Measurements from ENCODE around the gene USP37. TPM values are rescaled to one million over a fixed set of nuclear protein-coding genes. Genes with fewer than 3 reads are reported as not detected.
A peak's percentile ranks its signal among the peaks of the same experiment; 100 is the strongest.

Gene USP37
- total RNA-seq, 2 donors from 2014 or later: 6.0 to 14.5 TPM

DNA sequence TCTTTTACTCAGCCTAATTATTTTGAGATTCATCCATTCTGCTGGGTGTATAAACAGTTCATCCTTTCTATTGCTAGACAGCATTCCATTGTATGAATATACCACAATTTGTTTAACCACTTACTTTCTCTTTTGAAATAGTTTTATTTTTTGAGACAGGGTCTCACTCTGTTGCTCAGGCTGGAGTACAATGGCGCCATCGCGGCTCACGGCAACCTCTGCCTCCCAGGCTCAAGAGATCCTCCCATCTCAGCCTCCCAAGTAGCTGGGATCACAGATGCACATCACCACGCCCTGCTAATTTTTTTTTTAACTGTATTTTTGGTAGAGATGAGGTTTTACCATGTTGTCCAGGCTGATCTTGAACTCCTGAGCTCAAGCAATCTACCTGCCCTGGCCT, 54.5 kb downstream of the USP37 start:
- Histone ChIP-seq H3K36me3 (replicated peaks in 1 of 2; ENCODE audit: insufficient read depth in 1 of 2, low read depth in 2 of 2) (peaks cover 0 to 5% of the 10 kb centered on the region in 2 donors), H3K4me1 (no peaks in the 10 kb centered on the region), H3K27ac (no peak overlapping the region), H3K9me3 (no peaks in the 10 kb centered on the region), H3K27me3 (no peaks in the 10 kb centered on the region), H3K4me3 (no peak overlapping the region)
- ATAC-seq (no peak), DNase-seq (no peak)
- WGBS, 2 donors: 98 to 99% methylated on average over 5 of the region's 5 CpGs
- TF ChIP-seq POLR2A (IDR thresholded peaks at IDR 0.05): no peak
- TF ChIP-seq, protein P1, sequence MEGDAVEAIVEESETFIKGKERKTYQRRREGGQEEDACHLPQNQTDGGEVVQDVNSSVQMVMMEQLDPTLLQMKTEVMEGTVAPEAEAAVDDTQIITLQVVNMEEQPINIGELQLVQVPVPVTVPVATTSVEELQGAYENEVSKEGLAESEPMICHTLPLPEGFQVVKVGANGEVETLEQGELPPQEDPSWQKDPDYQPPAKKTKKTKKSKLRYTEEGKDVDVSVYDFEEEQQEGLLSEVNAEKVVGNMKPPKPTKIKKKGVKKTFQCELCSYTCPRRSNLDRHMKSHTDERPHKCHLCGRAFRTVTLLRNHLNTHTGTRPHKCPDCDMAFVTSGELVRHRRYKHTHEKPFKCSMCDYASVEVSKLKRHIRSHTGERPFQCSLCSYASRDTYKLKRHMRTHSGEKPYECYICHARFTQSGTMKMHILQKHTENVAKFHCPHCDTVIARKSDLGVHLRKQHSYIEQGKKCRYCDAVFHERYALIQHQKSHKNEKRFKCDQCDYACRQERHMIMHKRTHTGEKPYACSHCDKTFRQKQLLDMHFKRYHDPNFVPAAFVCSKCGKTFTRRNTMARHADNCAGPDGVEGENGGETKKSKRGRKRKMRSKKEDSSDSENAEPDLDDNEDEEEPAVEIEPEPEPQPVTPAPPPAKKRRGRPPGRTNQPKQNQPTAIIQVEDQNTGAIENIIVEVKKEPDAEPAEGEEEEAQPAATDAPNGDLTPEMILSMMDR (IDR thresholded peaks at IDR 0.05): no peak
- intact Hi-C loops (cut with DNase I): no loop called here

DNA sequence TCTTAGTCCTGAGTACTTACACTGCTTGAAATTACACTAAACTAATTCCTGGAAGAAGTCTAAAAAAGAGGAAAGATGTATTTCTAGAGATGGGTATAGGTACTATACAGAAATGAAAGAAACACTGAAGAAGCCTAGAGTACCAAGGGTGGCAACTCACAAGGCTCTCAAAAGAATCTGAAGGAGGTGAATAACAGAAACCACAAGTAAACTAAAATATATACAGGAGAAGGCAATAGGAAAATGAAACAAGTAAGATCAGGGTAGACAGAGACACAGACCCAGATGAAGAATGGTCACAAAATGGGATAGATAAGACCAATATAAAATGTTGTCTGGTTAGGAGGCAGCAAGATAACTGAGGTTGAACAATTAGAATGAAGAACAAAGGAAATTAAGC, 59.9 kb downstream of the USP37 start:
- Histone ChIP-seq H3K36me3 (replicated peaks in 1 of 2; ENCODE audit: insufficient read depth in 1 of 2, low read depth in 2 of 2) (peaks cover 0 to 3% of the 10 kb centered on the region in 2 donors), H3K4me1 (no peaks in the 10 kb centered on the region), H3K4me3 (no peak overlapping the region), H3K9me3 (no peaks in the 10 kb centered on the region), H3K27ac (no peak overlapping the region), H3K27me3 (no peaks in the 10 kb centered on the region)
- DNase-seq: no peak
- ATAC-seq: no peak
- TF ChIP-seq, protein P1 (IDR thresholded peaks at IDR 0.05): no peak
- no peak for TF ChIP-seq POLR2A (IDR thresholded peaks at IDR 0.05)
- intact Hi-C loops (cut with DNase I): no loop called here

DNA sequence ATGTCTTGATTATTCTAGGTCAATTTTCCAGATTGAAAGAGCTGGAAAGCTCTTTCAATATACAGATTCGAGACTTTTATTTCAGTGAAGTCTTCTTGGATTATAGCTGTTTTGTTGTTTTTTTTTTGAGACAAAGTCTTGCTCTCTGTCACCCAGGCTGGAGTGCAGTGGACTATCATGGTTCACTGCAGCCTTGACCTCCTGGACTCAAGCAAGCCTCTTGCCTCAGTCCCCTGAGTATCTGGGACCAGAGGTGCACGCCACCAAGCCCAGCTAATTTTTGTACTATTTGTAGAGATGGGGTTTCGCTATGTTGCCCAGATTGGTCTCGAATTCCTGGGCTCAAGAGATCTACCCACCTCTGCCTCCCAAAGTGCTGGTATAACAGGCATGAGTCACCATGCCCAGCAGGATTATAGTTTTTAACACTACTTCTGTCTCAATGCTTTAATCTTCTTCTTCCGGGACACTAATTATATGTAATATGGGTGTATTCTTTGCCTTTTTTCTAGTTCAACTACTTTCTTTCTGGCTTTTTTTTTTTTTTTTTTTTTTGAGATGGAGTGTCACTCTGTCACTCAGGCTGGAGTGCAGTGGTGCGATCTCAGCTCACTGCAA, 62.3 kb downstream of the USP37 start:
- H3K9me3 ChIP-seq: no peaks in the 10 kb centered on the region
- no peak overlapping the region for H3K4me3 ChIP-seq
- H3K27ac ChIP-seq: no peak overlapping the region
- H3K4me1 ChIP-seq: peaks cover 6% of the 10 kb centered on the region
- H3K36me3 ChIP-seq (replicated peaks in 1 of 2; ENCODE audit: insufficient read depth in 1 of 2, low read depth in 2 of 2): peaks cover 0 to 3% of the 10 kb centered on the region in 2 donors
- 92 to 96% methylated on average over 5 to 6 of the region's 6 CpGs for WGBS, 2 donors
- ATAC-seq (no peak), DNase-seq (no peak)
- TF ChIP-seq, protein P1 (IDR thresholded peaks at IDR 0.05): no peak
- TF ChIP-seq POLR2A (IDR thresholded peaks at IDR 0.05): no peak
- H3K27me3 ChIP-seq: no peaks in the 10 kb centered on the region
- intact Hi-C loops (cut with DNase I): no loop called here

DNA sequence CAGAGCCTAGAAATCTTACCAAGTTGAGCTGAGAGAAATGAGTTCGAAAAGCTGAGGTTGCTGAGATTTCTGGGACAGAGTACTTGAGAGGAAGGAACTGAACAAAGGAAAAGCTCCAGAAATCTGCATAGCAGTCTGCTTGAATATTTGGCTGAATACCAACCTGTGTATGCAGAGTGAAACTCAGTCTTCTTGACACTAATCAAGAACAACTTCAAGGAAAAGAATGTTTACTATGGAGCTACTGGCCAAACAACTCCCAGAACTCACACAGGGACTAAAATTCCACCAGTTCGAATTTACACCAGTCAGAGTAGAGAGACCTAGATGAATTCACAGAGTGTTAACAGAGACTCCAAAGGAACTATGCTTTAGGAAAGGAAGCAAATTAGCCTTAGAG, 66.5 kb downstream of the USP37 start:
- Histone ChIP-seq H3K27me3 (no peaks in the 10 kb centered on the region), H3K4me1 (peaks cover 6% of the 10 kb centered on the region), H3K9me3 (no peaks in the 10 kb centered on the region), H3K36me3 (replicated peaks in 1 of 2; ENCODE audit: insufficient read depth in 1 of 2, low read depth in 2 of 2) (peaks cover 0 to 6% of the 10 kb centered on the region in 2 donors), H3K4me3 (no peak overlapping the region), H3K27ac (peak overlapping the region in 1 of 4 donors; percentile 15)
- intact Hi-C loops (cut with DNase I): no loop called here
- DNase-seq (no peak), ATAC-seq (no peak)
- WGBS, 2 donors: 25 to 32% methylated on average over 2 of the region's 2 CpGs
- TF ChIP-seq, protein P1 (IDR thresholded peaks at IDR 0.05): no peak
- no peak for TF ChIP-seq POLR2A (IDR thresholded peaks at IDR 0.05)

DNA sequence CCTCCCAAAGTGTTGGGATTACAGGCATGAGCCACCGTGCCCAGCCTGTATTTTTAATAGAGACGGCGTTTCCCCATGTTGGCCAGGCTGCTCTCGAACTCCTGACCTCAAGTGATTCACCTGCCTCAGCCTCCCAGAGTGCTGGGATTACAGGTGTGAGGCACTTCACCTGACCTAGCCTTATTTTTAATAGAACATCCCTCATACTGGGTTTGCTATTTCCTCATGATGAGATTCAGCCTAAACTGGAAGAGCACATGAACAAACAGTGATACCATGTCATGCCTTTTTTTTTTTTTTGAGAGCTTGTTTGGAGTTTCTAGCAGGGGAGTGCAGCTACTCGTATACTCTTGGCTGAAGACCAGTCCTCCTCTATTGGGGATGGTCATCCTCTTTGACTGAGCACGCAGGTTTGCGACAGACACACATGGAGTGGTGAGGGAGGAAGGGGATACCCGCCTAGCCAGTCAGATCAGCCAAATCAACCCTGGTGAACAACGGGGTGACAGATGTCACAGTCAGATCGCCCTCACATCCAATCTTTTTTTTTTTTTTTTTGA, 67.6 kb downstream of the USP37 start:
- DNase-seq (no peak), ATAC-seq (no peak)
- no peaks in the 10 kb centered on the region for H3K27me3 ChIP-seq
- no peak overlapping the region for H3K4me3 ChIP-seq
- TF ChIP-seq, protein P1 (IDR thresholded peaks at IDR 0.05): no peak
- 90 to 93% methylated on average over 10 of the region's 10 CpGs for WGBS, 2 donors
- no peaks in the 10 kb centered on the region for H3K9me3 ChIP-seq
- no peak overlapping the region for H3K27ac ChIP-seq
- H3K4me1 ChIP-seq: peaks cover 6% of the 10 kb centered on the region
- H3K36me3 ChIP-seq (replicated peaks in 1 of 2; ENCODE audit: insufficient read depth in 1 of 2, low read depth in 2 of 2): peaks cover 0 to 6% of the 10 kb centered on the region in 2 donors
- intact Hi-C loops (cut with DNase I): no loop called here

Measured in body of pancreas (tissue), 4 donors.